PC-9 (cell line): ENCODE data around the gene CHRNA4. TPM values are rescaled to one million over a fixed set of nuclear protein-coding genes. Genes with fewer than 3 reads are reported as not detected.

Experiments used
- BruUV-seq: library from RNA; stranded (reverse); fragments of 400-500 nt; replicated peaks from 2 replicates; lab custom pipeline; 2021; lab: Mats Ljungman, UMichigan
- CTCF ChIA-PET: fragments of 300-600 bp; sonication (Branson Sonifier 250); formaldehyde crosslinking; loops from one replicate; lab custom pipeline; 2022; ENCODE audit warnings: antibody characterized with exemption; lab: Charles Lee
- POLR2A ChIA-PET: fragments of 300-600 bp; sonication (Branson Sonifier 250); formaldehyde crosslinking; loops from one replicate; lab custom pipeline; 2022; ENCODE audit warnings: antibody characterized with exemption; ENCODE audit not compliant: unreplicated experiment; lab: Charles Lee
- DNase-seq, 2 experiments: peaks; one replicate each; pipeline versions ENCODE4 v3.0.0 to v3.0.0-alpha.2; 2015 to 2022; ENCODE audit warnings: mixed read lengths in 1 of 2
- H2AFZ ChIP-seq: fragments of 200-600 bp; sonication (generic); 2 replicates; pipeline ENCODE4 v1.8.1; 2017; ENCODE audit warnings: antibody characterized with exemption
- H3F3A ChIP-seq: fragments of 200-600 bp; sonication (generic); 2 replicates; pipeline ENCODE4 v1.8.1; 2017; ENCODE audit warnings: antibody characterized with exemption, mild to moderate bottlenecking, low read depth; ENCODE audit not compliant: insufficient read depth
- H3K27ac ChIP-seq: fragments of 200-600 bp; sonication (generic); 2 replicates; pipeline ENCODE4 v1.6.1; 2016; ENCODE audit warnings: mixed run types
- H3K27me3 ChIP-seq: fragments of 200-600 bp; sonication (generic); 2 replicates; pipeline ENCODE4 v1.6.1; 2016; ENCODE audit warnings: low read depth, mixed run types; ENCODE audit not compliant: insufficient read depth
- H3K36me3 ChIP-seq: fragments of 200-600 bp; sonication (generic); 2 replicates; pipeline ENCODE4 v1.6.1; 2016; ENCODE audit warnings: low read depth, mixed run types
- H3K4me1 ChIP-seq: fragments of 200-600 bp; sonication (generic); replicated peaks from 2 replicates; pipeline ENCODE4 v1.6.1; 2016; ENCODE audit warnings: mixed run types; ENCODE audit not compliant: insufficient read depth
- H3K4me2 ChIP-seq: fragments of 200-600 bp; sonication (generic); 2 replicates; pipeline ENCODE4 v1.6.1; 2017; ENCODE audit warnings: mixed run types
- H3K4me3 ChIP-seq: fragments of 200-600 bp; sonication (generic); 2 replicates; pipeline ENCODE4 v1.6.1; 2016; ENCODE audit warnings: mixed run types
- H3K79me2 ChIP-seq: fragments of 200-600 bp; sonication (generic); 2 replicates; pipeline ENCODE4 v1.6.1; 2017; ENCODE audit warnings: low read depth, mixed run types
- H3K9me2 ChIP-seq: fragments of 200-600 bp; sonication (generic); 2 replicates; pipeline ENCODE4 v1.8.1; 2017; ENCODE audit warnings: mild to moderate bottlenecking; ENCODE audit not compliant: insufficient read depth
- H3K9me3 ChIP-seq: fragments of 200-600 bp; sonication (generic); 2 replicates; pipeline ENCODE4 v1.8.1; 2016; ENCODE audit warnings: low read depth; ENCODE audit not compliant: insufficient read depth
- H4K20me1 ChIP-seq: fragments of 200-600 bp; sonication (generic); 2 replicates; pipeline ENCODE4 v1.8.1; 2017; ENCODE audit not compliant: insufficient read depth
- EZH2 ChIP-seq: fragments of 200-600 bp; sonication (generic); IDR thresholded peaks from 2 replicates; pipeline ENCODE4 v1.8.0; 2017; ENCODE audit warnings: antibody characterized with exemption, low read depth
- intact Hi-C: fragments of 100-400 bp; cut with micrococcal nuclease; formaldehyde crosslinking; loops from one replicate; pipeline ENCODE4 v1.10.0; 2022; ENCODE audit not compliant: unreplicated experiment
- total RNA-seq: library from RNA; stranded (reverse); gene quantifications from 2 replicates; pipeline ENCODE4 v1.2.3, GENCODE V29; 2021
- TF ChIP-seq, protein P1 (sequence below): fragments of 200-600 bp; sonication (generic); conservative IDR thresholded peaks from 2 replicates; pipeline ENCODE4 v1.6.1; 2017; ENCODE audit warnings: mixed run types, antibody characterized with exemption, mild to moderate bottlenecking, moderate library complexity

CHRNA4 gene
- total RNA-seq, 1 experiment from 2014 or later = not detected

DNA sequence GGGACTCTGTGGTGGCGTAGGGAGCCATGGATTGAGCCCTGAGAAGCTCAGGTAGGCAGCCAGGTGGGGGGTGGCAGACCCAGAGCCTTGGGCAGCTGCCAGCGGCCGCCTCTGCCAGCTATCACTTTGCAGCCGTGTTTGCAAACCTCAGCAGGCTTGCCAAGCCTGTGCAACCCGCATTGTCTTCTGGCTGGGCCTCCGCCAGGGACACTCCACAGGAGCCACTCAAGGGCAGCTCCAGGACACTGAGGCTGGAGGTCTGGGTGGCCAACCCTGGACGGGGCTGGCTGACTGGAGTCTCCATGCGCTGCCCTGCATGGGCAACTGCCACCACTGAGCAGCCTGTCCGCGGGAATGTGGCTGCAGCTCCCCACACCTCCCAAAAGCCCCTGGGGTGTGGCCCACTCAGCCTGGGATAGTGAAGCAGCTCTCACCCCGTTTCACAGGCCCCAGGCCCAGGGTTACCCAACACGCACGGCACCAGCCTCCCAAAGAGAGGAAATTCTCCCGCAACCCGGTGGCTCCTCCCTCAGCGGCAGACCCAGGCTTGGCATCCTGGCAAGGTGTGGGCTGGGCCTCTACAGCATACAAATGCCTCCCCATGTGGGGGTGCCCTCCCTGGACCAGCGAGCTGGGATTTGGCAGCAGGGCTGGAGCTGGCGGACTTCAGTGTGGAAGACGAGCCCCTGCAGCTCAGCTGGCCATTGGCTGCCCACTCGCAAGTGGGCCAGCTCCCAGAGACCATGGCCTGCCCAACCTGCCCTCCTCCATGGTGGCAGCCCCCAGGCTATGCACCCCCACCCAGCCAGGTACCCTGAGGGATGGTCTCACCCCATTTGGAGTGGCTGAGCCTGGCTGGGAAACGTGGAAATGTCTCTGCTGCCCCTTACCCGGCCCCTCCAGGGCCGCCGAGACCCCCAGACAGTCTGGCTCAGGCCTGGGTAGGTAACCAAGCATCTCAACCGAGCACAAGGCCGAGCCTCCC lies 2.9 kb downstream of the CHRNA4 start:
- no TSS peak for BruUV-seq
- TF ChIP-seq EZH2 = no peak
- TF ChIP-seq, protein P1, sequence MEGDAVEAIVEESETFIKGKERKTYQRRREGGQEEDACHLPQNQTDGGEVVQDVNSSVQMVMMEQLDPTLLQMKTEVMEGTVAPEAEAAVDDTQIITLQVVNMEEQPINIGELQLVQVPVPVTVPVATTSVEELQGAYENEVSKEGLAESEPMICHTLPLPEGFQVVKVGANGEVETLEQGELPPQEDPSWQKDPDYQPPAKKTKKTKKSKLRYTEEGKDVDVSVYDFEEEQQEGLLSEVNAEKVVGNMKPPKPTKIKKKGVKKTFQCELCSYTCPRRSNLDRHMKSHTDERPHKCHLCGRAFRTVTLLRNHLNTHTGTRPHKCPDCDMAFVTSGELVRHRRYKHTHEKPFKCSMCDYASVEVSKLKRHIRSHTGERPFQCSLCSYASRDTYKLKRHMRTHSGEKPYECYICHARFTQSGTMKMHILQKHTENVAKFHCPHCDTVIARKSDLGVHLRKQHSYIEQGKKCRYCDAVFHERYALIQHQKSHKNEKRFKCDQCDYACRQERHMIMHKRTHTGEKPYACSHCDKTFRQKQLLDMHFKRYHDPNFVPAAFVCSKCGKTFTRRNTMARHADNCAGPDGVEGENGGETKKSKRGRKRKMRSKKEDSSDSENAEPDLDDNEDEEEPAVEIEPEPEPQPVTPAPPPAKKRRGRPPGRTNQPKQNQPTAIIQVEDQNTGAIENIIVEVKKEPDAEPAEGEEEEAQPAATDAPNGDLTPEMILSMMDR = no peak
- DNase-seq = peak in 1 of 2 experiments; percentile 35

GRCh38 chr20:63356931-63357879 lies 3.9 kb downstream of the CHRNA4 start:
- Histone ChIP-seq H3K4me2 (no peak overlapping the region), H3K36me3 (no peaks in the 10 kb centered on the region), H2AFZ (no peak overlapping the region), H3F3A (no peaks in the 10 kb centered on the region), H3K4me3 (no peak overlapping the region), H3K27me3 (peaks cover 29% of the 10 kb centered on the region), H3K4me1 (no peaks in the 10 kb centered on the region), H3K9me3 (no peaks in the 10 kb centered on the region), H3K9me2 (no peaks in the 10 kb centered on the region), H3K27ac (no peak overlapping the region), H4K20me1 (no peaks in the 10 kb centered on the region), H3K79me2 (no peaks in the 10 kb centered on the region)
- ChIA-PET CTCF (no interaction called here), POLR2A (interaction anchor here (0.6 kb wide), 1 partner anchor 886 kb away, joined by 16 read pairs; no protein-coding TSS in a partner anchor)
- intact Hi-C loops = no loop called here
- BruUV-seq = no TSS peak
- TF ChIP-seq, protein P1 = no peak
- TF ChIP-seq EZH2 = no peak
- no peak for DNase-seq

More for the DNA sequence above, 2.9 kb downstream of the CHRNA4 start:
- CTCF ChIA-PET = no interaction called here
- H3K9me3 ChIP-seq = no peaks in the 10 kb centered on the region
- H3K27ac ChIP-seq = no peak overlapping the region
- no peak overlapping the region for H3K4me2 ChIP-seq
- no peaks in the 10 kb centered on the region; the same call in 1 of the 2 replicates for H4K20me1 ChIP-seq
- intact Hi-C loops = no loop called here
- H3K79me2 ChIP-seq = no peaks in the 10 kb centered on the region
- H3K4me1 ChIP-seq = no peaks in the 10 kb centered on the region
- POLR2A ChIA-PET = interaction anchor here (0.6 kb wide), 1 partner anchor 887 kb away, joined by 16 read pairs; no protein-coding TSS in a partner anchor
- no peaks in the 10 kb centered on the region for H3K36me3 ChIP-seq
- H3K4me3 ChIP-seq = no peak overlapping the region
- no peaks in the 10 kb centered on the region for H3K9me2 ChIP-seq
- H3K27me3 ChIP-seq = peaks cover 36% of the 10 kb centered on the region
- H2AFZ ChIP-seq = no peak overlapping the region
- no peaks in the 10 kb centered on the region for H3F3A ChIP-seq

DNA sequence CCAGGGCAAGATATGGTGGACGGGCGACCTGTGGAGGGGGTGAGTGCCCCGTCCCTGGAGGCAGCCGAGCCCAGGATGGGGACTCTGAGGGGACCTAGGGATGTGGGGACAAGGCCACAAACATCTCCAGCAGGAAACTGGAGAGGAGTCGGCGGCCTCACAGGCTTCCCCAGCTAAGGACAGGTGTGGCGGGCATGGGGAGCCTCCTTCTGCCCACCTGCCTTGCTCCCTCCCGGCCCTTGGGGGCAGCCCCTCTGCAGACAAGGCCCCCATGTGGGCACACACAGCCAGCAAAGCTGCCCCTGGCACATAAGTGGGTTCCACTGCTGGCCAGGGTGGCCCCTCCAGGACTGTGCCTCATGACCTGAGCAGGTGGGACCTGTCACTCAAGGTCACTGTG lies 4.6 kb downstream of the CHRNA4 start:
- Histone ChIP-seq H3K9me2 (no peaks in the 10 kb centered on the region), H3K4me3 (no peak overlapping the region), H3K4me2 (no peak overlapping the region), H2AFZ (no peak overlapping the region), H3K9me3 (no peaks in the 10 kb centered on the region), H3K4me1 (no peaks in the 10 kb centered on the region), H3K27me3 (peaks cover 25% of the 10 kb centered on the region), H3F3A (no peaks in the 10 kb centered on the region), H3K36me3 (no peaks in the 10 kb centered on the region), H3K79me2 (no peaks in the 10 kb centered on the region), H3K27ac (no peak overlapping the region), H4K20me1 (no peaks in the 10 kb centered on the region)
- intact Hi-C loops = no loop called here
- no peak for DNase-seq
- no TSS peak for BruUV-seq
- TF ChIP-seq, protein P1 = no peak
- ChIA-PET POLR2A (no interaction called here), CTCF (no interaction called here)
